CD14-positive monocyte (primary cell): ENCODE results near the gene RGL3. TPM values are rescaled to one million over a fixed set of nuclear protein-coding genes. Genes with fewer than 3 reads are reported as not detected.
A peak's percentile ranks its signal among the peaks of the same experiment; 100 is the strongest.

Experiments used
- DNase-seq, 3 donors: peaks; one replicate each; pipeline ENCODE4 v3.0.0-alpha.2; 2011 to 2022
- H2AFZ ChIP-seq: 2 replicates; pipeline ENCODE4 v1.6.0; 2012; ENCODE audit warnings: mild to moderate bottlenecking, low read depth, low read length, inconsistent platforms; ENCODE audit not compliant: insufficient read depth, poor library complexity, severe bottlenecking
- H3K27ac ChIP-seq, 2 donors: 1 replicate in 1 of 2; 2 replicates in 1 of 2; pipeline ENCODE4 v1.5.1; 2012 to 2013; ENCODE audit warnings: low read length in 2 of 2, control low read depth in 1 of 2, inconsistent platforms in 1 of 2, low read depth in 1 of 2, mild to moderate bottlenecking in 1 of 2
- H3K27me3 ChIP-seq, 2 donors: one replicate each; pipeline versions ENCODE4 v1.6.0 to v1.6.1; 2011 to 2013; ENCODE audit warnings: low read length in 2 of 2; ENCODE audit not compliant: control insufficient read depth in 2 of 2, insufficient read depth in 2 of 2
- H3K36me3 ChIP-seq, 2 donors: replicated peaks in 1 of 2; 1 replicate in 1 of 2; 2 replicates in 1 of 2; pipeline versions ENCODE4 v1.5.1 to v1.6.1; 2012 to 2013; ENCODE audit warnings: low read length in 2 of 2, control low read depth in 1 of 2, inconsistent platforms in 1 of 2, mild to moderate bottlenecking in 1 of 2; ENCODE audit not compliant: insufficient read depth in 2 of 2, control insufficient read depth in 1 of 2
- H3K4me1 ChIP-seq, 2 donors: 1 replicate in 1 of 2; 2 replicates in 1 of 2; pipeline versions ENCODE4 v1.5.1 to v1.6.1; 2012 to 2013; ENCODE audit warnings: low read length in 2 of 2, control low read depth in 1 of 2, inconsistent platforms in 1 of 2, mild to moderate bottlenecking in 1 of 2, moderate library complexity in 1 of 2; ENCODE audit not compliant: insufficient read depth in 2 of 2, control insufficient read depth in 1 of 2
- H3K4me2 ChIP-seq: replicated peaks from 2 replicates; pipeline ENCODE3; 2012; ENCODE audit warnings: low read length, moderate library complexity, mild to moderate bottlenecking; ENCODE audit not compliant: poor library complexity, severe bottlenecking; ENCODE audit errors: extremely low read depth
- H3K4me3 ChIP-seq, 3 experiments: fragments of 200-600 bp in 1 of 3; sonication (generic) in 1 of 3; replicated peaks in 1 of 3; 1 replicate in 2 of 3; 2 replicates in 1 of 3; pipeline ENCODE4 v1.5.1; 2011 to 2013; ENCODE audit warnings: low read length in 3 of 3, mild to moderate bottlenecking in 3 of 3, control low read depth in 2 of 3, low read depth in 2 of 3, inconsistent platforms in 1 of 3, moderate library complexity in 1 of 3
- H3K79me2 ChIP-seq: 2 replicates; pipeline ENCODE4 v1.6.0; 2012; ENCODE audit warnings: mild to moderate bottlenecking, control low read depth, inconsistent platforms, low read length, moderate library complexity; ENCODE audit not compliant: insufficient read depth
- H3K9ac ChIP-seq: 2 replicates; pipeline ENCODE4 v1.6.0; 2017; ENCODE audit warnings: low read length, mild to moderate bottlenecking; ENCODE audit not compliant: insufficient read depth, poor library complexity, severe bottlenecking
- H3K9me3 ChIP-seq, 2 donors: replicated peaks in 1 of 2; 1 replicate in 1 of 2; 2 replicates in 1 of 2; pipeline versions ENCODE4 v1.5.1 to v1.6.1; 2012 to 2013; ENCODE audit warnings: low read length in 2 of 2, control low read depth in 1 of 2; ENCODE audit not compliant: control insufficient read depth in 1 of 2, insufficient read depth in 1 of 2
- H4K20me1 ChIP-seq: 2 replicates; pipeline ENCODE4 v1.6.0; 2012; ENCODE audit warnings: mild to moderate bottlenecking, low read length, control low read depth, moderate library complexity; ENCODE audit not compliant: insufficient read depth
- H3K27ac Mint-ChIP-seq, 7 donors: one replicate each; pipeline ENCODE4 v1.8.0; 2020; ENCODE audit warnings: mild to moderate bottlenecking in 7 of 7, mixed read lengths in 7 of 7, moderate library complexity in 6 of 7, inconsistent platforms in 2 of 7
- H3K27me3 Mint-ChIP-seq, 3 donors: one replicate each; pipeline ENCODE4 v1.8.0; 2021 to 2022; ENCODE audit warnings: low read depth in 3 of 3, mild to moderate bottlenecking in 3 of 3, mixed read lengths in 3 of 3, moderate library complexity in 3 of 3, inconsistent platforms in 1 of 3
- H3K36me3 Mint-ChIP-seq, 2 donors: one replicate each; pipeline ENCODE4 v1.8.0; 2020; ENCODE audit warnings: mixed read lengths in 2 of 2, inconsistent platforms in 1 of 2, mild to moderate bottlenecking in 1 of 2
- H3K4me1 Mint-ChIP-seq: one replicate; pipeline ENCODE4 v1.8.0; 2020; ENCODE audit warnings: mild to moderate bottlenecking, mixed read lengths
- H3K4me3 Mint-ChIP-seq, 2 donors: one replicate each; pipeline ENCODE4 v1.8.0; 2020; ENCODE audit warnings: mild to moderate bottlenecking in 2 of 2, mixed read lengths in 2 of 2, moderate library complexity in 1 of 2
- H3K9me3 Mint-ChIP-seq, 7 donors: one replicate each; pipeline ENCODE4 v1.8.0; 2020 to 2022; ENCODE audit warnings: mixed read lengths in 7 of 7, mild to moderate bottlenecking in 6 of 7, moderate library complexity in 6 of 7, inconsistent platforms in 2 of 7
- CTCF ChIP-seq: fragments of 200-600 bp; IDR thresholded peaks from one replicate; pipeline ENCODE4 v1.8.0; 2022; ENCODE audit warnings: antibody characterized with exemption, mild to moderate bottlenecking
- WGBS: methylation state at CpG from one replicate; pipeline ENCODE4 v1.1.5; 2013; ENCODE audit warnings: missing lambda C conversion rate; ENCODE audit not compliant: insufficient coverage; 5-methylcytosine and 5-hydroxymethylcytosine counted together
- intact Hi-C, 2 donors: fragments of 100-400 bp; cut with micrococcal nuclease; formaldehyde crosslinking; loops; one replicate each; pipeline versions ENCODE4 v1.15.0 to v1.15.1; 2023
- polyA plus RNA-seq, 3 donors: library from polyadenylated mRNA; depleted of rRNA in 1 of 3; unstranded in 2 of 3; stranded (reverse) in 1 of 3; fragments of 300-500 nt in 2 of 3; fragments of >200 nt in 1 of 3; fragmentation: Illumina TruSeq in 2 of 3; gene quantifications; 1 replicate in 2 of 3; 2 replicates in 1 of 3; pipeline ENCODE4 v1.2.3, GENCODE V29; 2012 to 2021

Gene RGL3
- polyA plus RNA-seq, 3 donors, result 1.7 TPM; not detected in 2

GRCh38 chr19:11426656-11427055, 7.5 kb upstream of the RGL3 start:
- H3K4me1 Mint-ChIP-seq, result peaks cover 20% of the 10 kb centered on the region
- no peak overlapping the region for H2AFZ ChIP-seq
- peaks cover 3 to 13% of the 10 kb centered on the region in 2 donors for H3K9me3 ChIP-seq
- intact Hi-C loops, result no loop called here
- peaks cover 0 to 26% (median 9%) of the 10 kb centered on the region in 7 donors for H3K9me3 Mint-ChIP-seq
- no peaks in the 10 kb centered on the region for H4K20me1 ChIP-seq
- no peak overlapping the region for H3K4me3 Mint-ChIP-seq
- no peaks in the 10 kb centered on the region for H3K36me3 ChIP-seq
- no peak overlapping the region for H3K4me3 ChIP-seq
- peaks cover 2 to 3% of the 10 kb centered on the region in 2 donors for H3K36me3 Mint-ChIP-seq
- H3K27ac ChIP-seq, result no peak overlapping the region
- WGBS, result 96% methylated on average over 12 of the region's 19 CpGs
- H3K79me2 ChIP-seq, result no peaks in the 10 kb centered on the region
- no peak overlapping the region for H3K9ac ChIP-seq
- no peak for TF ChIP-seq CTCF
- H3K4me2 ChIP-seq, result no peak overlapping the region
- H3K27me3 ChIP-seq, result peaks cover 15 to 27% of the 10 kb centered on the region in 2 donors
- peak overlapping the region in 2 of 7 donors; percentile 46 to 58 for H3K27ac Mint-ChIP-seq
- no peak for DNase-seq
- H3K27me3 Mint-ChIP-seq, result peaks cover 29 to 41% (median 31%) of the 10 kb centered on the region in 3 donors
- peaks cover 15 to 17% of the 10 kb centered on the region in 2 donors for H3K4me1 ChIP-seq

DNA sequence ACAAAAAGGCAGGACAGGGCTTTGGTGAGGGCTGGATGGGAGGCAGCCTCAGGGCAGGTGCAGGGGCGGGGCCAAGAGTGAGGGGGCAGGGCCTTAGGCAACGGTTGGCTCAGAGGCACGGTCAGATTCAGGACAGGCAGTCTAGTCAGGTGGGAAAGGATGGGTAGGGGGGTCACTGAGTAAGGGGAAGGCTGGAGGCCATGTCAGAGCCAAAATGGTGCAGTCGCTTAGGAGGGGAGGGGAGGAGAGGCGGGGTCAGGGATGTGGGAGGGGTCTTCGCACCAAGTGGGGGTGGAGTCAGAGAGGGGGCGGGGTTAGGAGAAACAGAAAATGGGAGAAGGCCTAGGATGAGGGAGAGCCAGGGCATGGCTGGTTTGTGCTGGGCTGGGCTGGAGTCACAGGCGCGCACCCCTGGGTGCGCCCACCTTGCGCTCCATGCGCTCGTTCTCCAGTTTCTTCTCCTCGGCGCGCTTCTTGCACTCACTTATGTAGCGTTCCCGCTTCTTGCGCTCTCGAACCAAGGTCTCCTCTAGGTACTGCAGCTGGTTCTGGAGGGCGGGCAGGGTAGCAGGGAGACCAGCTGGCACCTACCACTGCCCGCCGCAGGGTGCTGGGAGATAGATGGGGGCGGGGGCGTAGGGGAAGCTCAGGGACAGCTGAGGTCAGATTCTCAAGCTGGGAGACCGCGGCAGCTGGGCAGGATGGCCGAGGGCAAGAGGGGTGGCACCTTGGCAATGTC, 6.8 kb upstream of the RGL3 start:
- 92% methylated on average over 25 of the region's 28 CpGs for WGBS
- Histone ChIP-seq H3K27ac (no peak overlapping the region), H2AFZ (no peak overlapping the region), H3K9me3 (peaks cover 3 to 13% of the 10 kb centered on the region in 2 donors), H4K20me1 (no peaks in the 10 kb centered on the region), H3K27me3 (peaks cover 15 to 34% of the 10 kb centered on the region in 2 donors), H3K79me2 (no peaks in the 10 kb centered on the region), H3K36me3 (no peaks in the 10 kb centered on the region), H3K4me3 (no peak overlapping the region), H3K9ac (no peak overlapping the region), H3K4me1 (peaks cover 23 to 24% of the 10 kb centered on the region in 2 donors), H3K4me2 (no peak overlapping the region)
- Mint-ChIP-seq H3K4me1 (peaks cover 27% of the 10 kb centered on the region), H3K36me3 (peaks cover 2 to 3% of the 10 kb centered on the region in 2 donors), H3K27me3 (peaks cover 37 to 48% (median 39%) of the 10 kb centered on the region in 3 donors), H3K4me3 (no peak overlapping the region), H3K9me3 (peaks cover 0 to 29% (median 11%) of the 10 kb centered on the region in 7 donors), H3K27ac (no peak overlapping the region)
- intact Hi-C loops, result no loop called here
- no peak for DNase-seq
- no peak for TF ChIP-seq CTCF
